ENCODE measurements around the gene ZNF311. TPM values are rescaled to one million over a fixed set of nuclear protein-coding genes. Genes with fewer than 3 reads are reported as not detected.
"Not testable (repeated sequence)": the region's sequence is repeated elsewhere in the genome, so short reads cannot be mapped to it uniquely, and the experiment has no call there.

The ZNF311 gene
- total RNA-seq, 6 donors from 2014 or later, result 0.76 to 6.3 (median 1.7) TPM; not detected in 1

DNA sequence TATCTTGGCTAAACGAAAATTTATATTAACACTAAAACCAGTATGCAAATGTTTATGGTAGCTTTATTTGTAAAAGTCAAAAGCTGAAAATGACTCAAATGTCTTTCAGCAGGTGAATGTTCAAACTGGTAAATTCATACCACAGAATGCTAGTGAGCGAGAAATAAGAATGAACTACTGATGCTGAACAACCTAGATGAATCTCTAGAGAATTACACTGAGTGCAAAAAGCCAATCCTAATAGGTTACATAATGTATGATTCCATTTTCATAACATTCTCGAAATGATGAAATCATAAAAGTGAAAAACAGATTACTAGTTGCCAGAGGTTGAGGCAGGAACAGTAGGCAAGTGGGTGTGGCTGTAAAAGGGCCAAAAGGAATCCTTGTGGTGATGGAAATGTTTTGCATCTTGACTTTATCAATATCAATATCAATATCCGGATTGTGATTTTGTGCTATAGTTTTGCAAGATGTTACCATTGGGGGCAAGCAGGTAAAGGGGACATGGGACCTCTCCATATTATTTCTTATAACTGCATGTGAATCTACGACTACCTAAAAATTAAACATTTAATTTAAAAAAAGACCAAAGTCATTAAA, 26.1 kb downstream of the ZNF311 start:
- no peak for DNase-seq
- Histone ChIP-seq H3K4me1 (peaks cover 9 to 19% (median 9%) of the 10 kb centered on the region in 4 donors), H3K9me3 (no peaks in the 10 kb centered on the region), H3K4me3 (no peak overlapping the region), H3K36me3 (no peaks in the 10 kb centered on the region), H3K27ac (no peak overlapping the region), H3K27me3 (no peaks in the 10 kb centered on the region)
- TF ChIP-seq POLR2AphosphoS5 (IDR thresholded peaks at IDR 0.05) (no peak), EP300 (IDR thresholded peaks at IDR 0.05) (no peak), POLR2A (IDR thresholded peaks at IDR 0.05) (no peak)
- ATAC-seq (ENCODE audit: low FRiP score in 2 of 2), result no peak
- 77 to 82% methylated on average over 5 of the region's 5 CpGs for whole genome bisulfite sequencing, 2 donors

DNA sequence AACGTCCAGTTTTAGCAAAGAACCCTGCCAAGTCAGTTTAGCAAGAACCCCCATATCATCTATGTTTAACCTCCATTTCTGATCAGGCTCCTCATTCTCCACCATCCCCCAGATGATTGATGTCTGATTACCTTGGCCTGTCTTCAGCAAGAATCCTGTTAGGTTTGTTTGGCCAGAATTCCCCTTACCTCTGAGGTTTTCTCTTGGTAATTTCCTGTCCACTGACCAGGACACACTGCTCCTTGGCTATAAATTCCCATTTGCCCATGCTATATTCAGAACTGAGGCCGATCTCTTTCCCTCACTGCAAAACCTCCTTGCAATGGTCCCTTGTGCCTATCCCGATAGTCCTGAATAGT, 27.0 kb downstream of the ZNF311 start:
- Histone ChIP-seq H3K4me3 (no peak overlapping the region), H3K27me3 (no peaks in the 10 kb centered on the region), H3K4me1 (peaks cover 9 to 19% (median 9%) of the 10 kb centered on the region in 4 donors), H3K9me3 (no peaks in the 10 kb centered on the region), H3K27ac (no peak overlapping the region), H3K36me3 (no peaks in the 10 kb centered on the region)
- TF ChIP-seq, protein P1, sequence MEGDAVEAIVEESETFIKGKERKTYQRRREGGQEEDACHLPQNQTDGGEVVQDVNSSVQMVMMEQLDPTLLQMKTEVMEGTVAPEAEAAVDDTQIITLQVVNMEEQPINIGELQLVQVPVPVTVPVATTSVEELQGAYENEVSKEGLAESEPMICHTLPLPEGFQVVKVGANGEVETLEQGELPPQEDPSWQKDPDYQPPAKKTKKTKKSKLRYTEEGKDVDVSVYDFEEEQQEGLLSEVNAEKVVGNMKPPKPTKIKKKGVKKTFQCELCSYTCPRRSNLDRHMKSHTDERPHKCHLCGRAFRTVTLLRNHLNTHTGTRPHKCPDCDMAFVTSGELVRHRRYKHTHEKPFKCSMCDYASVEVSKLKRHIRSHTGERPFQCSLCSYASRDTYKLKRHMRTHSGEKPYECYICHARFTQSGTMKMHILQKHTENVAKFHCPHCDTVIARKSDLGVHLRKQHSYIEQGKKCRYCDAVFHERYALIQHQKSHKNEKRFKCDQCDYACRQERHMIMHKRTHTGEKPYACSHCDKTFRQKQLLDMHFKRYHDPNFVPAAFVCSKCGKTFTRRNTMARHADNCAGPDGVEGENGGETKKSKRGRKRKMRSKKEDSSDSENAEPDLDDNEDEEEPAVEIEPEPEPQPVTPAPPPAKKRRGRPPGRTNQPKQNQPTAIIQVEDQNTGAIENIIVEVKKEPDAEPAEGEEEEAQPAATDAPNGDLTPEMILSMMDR (IDR thresholded peaks at IDR 0.05), result no peak
- TF ChIP-seq POLR2A (IDR thresholded peaks at IDR 0.05), result no peak
- TF ChIP-seq EP300 (IDR thresholded peaks at IDR 0.05), result no peak
- TF ChIP-seq POLR2AphosphoS5 (IDR thresholded peaks at IDR 0.05), result no peak
- no peak for DNase-seq
- no peak for ATAC-seq (ENCODE audit: low FRiP score in 2 of 2)
- 90% methylated on average over 3 of the region's 3 CpGs for WGBS, 2 donors

DNA sequence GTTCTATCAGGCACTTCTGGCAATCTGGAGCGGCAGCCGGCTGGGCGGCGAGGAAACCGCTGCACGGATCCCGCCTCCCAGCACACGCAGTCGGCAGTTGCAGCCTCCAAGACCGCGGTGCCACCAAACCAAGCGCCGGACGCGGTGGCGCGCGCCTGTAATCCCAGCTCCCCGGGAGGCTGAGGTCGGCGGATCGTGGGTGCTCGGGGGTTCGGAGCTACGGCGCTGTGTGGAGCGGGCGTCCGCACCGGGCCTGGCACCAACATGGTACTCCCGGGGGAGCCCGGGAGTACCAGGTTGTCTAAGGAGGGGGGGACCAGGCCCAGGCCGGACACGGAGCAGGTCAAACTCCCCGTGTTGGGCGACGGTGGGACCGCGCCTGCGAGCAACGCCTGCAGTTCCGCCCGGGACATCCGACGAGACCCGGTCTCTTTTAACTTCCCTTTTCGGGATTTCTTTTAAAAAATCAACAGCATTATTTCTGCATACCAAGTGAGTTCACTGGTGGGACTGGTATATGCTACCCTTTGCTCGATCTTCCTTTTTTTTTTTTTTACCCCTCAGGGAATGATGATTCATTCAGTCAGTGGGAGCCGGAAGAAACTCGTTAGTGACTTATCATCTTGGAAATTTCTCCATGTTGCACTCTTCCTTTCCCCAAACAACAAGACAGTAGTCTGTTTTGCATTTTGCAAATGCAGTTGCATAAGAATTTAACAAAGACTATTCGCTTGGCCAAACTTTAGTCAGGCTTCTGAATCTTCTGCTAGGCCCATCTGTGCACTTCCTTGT, 27.6 kb downstream of the ZNF311 start:
- Histone ChIP-seq H3K4me1 (peaks cover 4 to 13% (median 9%) of the 10 kb centered on the region in 4 donors), H3K4me3 (peak overlapping the region in 3 of 4 donors; percentile 20 to 35 (median 34)), H3K36me3 (no peaks in the 10 kb centered on the region), H3K27me3 (no peaks in the 10 kb centered on the region), H3K27ac (peak overlapping the region in 3 of 4 donors; percentile 5 to 28 (median 27)), H3K9me3 (no peaks in the 10 kb centered on the region)
- peak in 1 of 2 donors; percentile 87 for DNase-seq
- ATAC-seq (ENCODE audit: low FRiP score in 2 of 2), result peak in 1 of 2 donors; percentile 18
- 31 to 59% methylated on average over 37 to 50 of the region's 51 CpGs for WGBS, 2 donors
- TF ChIP-seq, protein P1 (IDR thresholded peaks at IDR 0.05), result no peak
- TF ChIP-seq EP300 (IDR thresholded peaks at IDR 0.05) (no peak), POLR2AphosphoS5 (IDR thresholded peaks at IDR 0.05) (no peak), POLR2A (IDR thresholded peaks at IDR 0.05) (no peak)

DNA sequence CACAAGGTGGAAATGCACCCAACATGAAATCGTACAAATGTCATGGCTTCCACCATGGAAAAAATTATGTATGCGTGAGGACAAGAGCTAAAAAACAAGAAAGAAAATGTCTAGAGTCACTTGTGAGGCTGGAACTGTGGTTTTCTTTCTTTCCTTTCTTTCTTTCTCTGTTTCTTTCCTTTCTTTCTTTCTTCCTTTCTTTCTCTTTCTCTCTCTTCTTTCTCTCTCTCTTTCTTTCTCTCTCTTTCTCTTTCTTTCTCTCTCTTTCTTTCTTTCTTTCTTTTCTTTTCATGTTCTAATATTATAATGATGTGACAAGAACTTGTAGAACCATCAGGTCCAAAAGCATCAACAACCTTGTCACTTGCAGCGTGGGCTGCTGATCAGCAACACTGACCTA, 28.4 kb downstream of the ZNF311 start:
- Histone ChIP-seq H3K27ac (no peak overlapping the region), H3K36me3 (no peaks in the 10 kb centered on the region), H3K4me3 (peak overlapping the region in 1 of 4 donors; percentile 35), H3K4me1 (peaks cover 3 to 12% (median 9%) of the 10 kb centered on the region in 4 donors), H3K9me3 (no peaks in the 10 kb centered on the region), H3K27me3 (no peaks in the 10 kb centered on the region)
- TF ChIP-seq POLR2AphosphoS5 (IDR thresholded peaks at IDR 0.05) (no peak), POLR2A (IDR thresholded peaks at IDR 0.05) (no peak), EP300 (IDR thresholded peaks at IDR 0.05) (no peak)
- TF ChIP-seq, protein P1 (IDR thresholded peaks at IDR 0.05), result no peak
- WGBS, 2 donors, result 80 to 83% methylated on average over 3 of the region's 3 CpGs
- DNase-seq (no peak), ATAC-seq (ENCODE audit: low FRiP score in 2 of 2) (no peak)

DNA sequence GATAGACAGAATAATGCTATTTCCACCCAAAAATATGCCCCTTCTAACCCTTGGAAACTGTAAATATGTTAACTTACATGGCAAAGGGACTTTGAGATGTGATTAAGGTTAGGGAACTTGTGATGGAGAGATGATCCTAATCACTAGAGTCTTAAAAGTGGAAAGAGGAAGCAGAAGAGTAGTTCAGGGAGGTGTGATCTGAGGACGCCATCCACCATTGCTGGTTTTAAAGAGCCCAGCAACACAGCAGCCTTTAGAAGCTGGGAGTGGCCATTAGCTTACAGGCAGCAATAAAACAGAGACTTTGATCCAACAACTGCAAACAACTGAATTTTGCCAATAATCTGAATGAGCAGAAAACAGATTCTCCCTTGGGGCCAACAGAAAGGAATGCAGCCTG, 30.6 kb downstream of the ZNF311 start:
- H3K27me3 ChIP-seq, result no peaks in the 10 kb centered on the region
- DNase-seq (no peak), ATAC-seq (ENCODE audit: low FRiP score in 2 of 2) (no peak)
- H3K4me1 ChIP-seq, result no peaks in the 10 kb centered on the region
- no peak overlapping the region for H3K27ac ChIP-seq
- WGBS, 2 donors, result 63 to 67% methylated on average over 1 of the region's 1 CpG
- TF ChIP-seq POLR2A (IDR thresholded peaks at IDR 0.05) (no peak), EP300 (IDR thresholded peaks at IDR 0.05) (no peak), POLR2AphosphoS5 (IDR thresholded peaks at IDR 0.05) (no peak)
- TF ChIP-seq, protein P1 (IDR thresholded peaks at IDR 0.05), result no peak
- no peak overlapping the region for H3K4me3 ChIP-seq
- H3K36me3 ChIP-seq, result no peaks in the 10 kb centered on the region
- no peaks in the 10 kb centered on the region for H3K9me3 ChIP-seq

DNA sequence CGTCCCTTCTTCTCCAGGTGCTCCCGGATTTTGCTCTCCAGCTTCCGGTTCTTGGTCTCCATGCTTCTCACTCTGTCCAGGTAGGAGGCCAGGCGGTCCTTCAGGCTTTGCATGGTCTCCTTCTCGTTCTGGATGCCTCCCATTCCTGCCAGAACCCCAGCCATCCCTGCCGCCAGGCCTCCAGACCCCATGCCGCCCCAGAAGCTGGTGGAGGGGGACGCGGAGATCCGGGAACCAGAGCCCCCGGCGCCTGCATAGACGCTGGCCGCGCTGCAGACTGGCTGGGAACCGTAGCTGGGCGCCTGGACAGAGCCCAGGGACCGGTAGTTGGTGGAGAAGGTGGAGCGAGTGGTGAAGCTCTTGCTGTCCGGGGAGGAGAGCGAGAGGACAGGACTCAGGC, 35.1 kb downstream of the ZNF311 start:
- not testable (repeated sequence) for ATAC-seq (ENCODE audit: low FRiP score in 2 of 2); H3K27me3 ChIP-seq; H3K4me1 ChIP-seq; H3K9me3 ChIP-seq; H3K4me3 ChIP-seq; H3K27ac ChIP-seq; H3K36me3 ChIP-seq
- WGBS, 2 donors, result 90 to 91% methylated on average over 19 of the region's 21 CpGs
- peak in 1 of 2 donors; percentile 63 for DNase-seq

All from upper lobe of left lung (tissue), 6 donors.